ENCODE results near the gene PPP4R4. TPM values are rescaled to one million over a fixed set of nuclear protein-coding genes. Genes with fewer than 3 reads are reported as not detected.

The PPP4R4 gene
- polyA plus RNA-seq, 1 donor from 2014 or later = 4.8 TPM

- Histone ChIP-seq H3K79me2 (replicated peaks; ENCODE audit: insufficient read depth, low read length) (no peaks in the 10 kb centered on the region), H4K20me1 (ENCODE audit: insufficient read depth) (no peaks in the 10 kb centered on the region), H3F3A (ENCODE audit: insufficient read depth, low read length, poor library complexity, severe bottlenecking) (no peaks in the 10 kb centered on the region)
These were observed 38.6 kb upstream of the PPP4R4 start for GRCh38 chr14:94135476-94135875.

GRCh38 chr14:94136575-94137331 lies 37.4 kb upstream of the PPP4R4 start:
- no peak overlapping the region for H3K9ac ChIP-seq (ENCODE audit: low read length)
- H3K9me3 ChIP-seq (ENCODE audit: low read length) = no peaks in the 10 kb centered on the region
- H3K4me2 ChIP-seq (ENCODE audit: low read length) = no peak overlapping the region
- TF ChIP-seq, protein P1, sequence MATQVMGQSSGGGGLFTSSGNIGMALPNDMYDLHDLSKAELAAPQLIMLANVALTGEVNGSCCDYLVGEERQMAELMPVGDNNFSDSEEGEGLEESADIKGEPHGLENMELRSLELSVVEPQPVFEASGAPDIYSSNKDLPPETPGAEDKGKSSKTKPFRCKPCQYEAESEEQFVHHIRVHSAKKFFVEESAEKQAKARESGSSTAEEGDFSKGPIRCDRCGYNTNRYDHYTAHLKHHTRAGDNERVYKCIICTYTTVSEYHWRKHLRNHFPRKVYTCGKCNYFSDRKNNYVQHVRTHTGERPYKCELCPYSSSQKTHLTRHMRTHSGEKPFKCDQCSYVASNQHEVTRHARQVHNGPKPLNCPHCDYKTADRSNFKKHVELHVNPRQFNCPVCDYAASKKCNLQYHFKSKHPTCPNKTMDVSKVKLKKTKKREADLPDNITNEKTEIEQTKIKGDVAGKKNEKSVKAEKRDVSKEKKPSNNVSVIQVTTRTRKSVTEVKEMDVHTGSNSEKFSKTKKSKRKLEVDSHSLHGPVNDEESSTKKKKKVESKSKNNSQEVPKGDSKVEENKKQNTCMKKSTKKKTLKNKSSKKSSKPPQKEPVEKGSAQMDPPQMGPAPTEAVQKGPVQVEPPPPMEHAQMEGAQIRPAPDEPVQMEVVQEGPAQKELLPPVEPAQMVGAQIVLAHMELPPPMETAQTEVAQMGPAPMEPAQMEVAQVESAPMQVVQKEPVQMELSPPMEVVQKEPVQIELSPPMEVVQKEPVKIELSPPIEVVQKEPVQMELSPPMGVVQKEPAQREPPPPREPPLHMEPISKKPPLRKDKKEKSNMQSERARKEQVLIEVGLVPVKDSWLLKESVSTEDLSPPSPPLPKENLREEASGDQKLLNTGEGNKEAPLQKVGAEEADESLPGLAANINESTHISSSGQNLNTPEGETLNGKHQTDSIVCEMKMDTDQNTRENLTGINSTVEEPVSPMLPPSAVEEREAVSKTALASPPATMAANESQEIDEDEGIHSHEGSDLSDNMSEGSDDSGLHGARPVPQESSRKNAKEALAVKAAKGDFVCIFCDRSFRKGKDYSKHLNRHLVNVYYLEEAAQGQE (IDR thresholded peaks at IDR 0.05; ENCODE audit: borderline replicate concordance) = no peak
- TF ChIP-seq RAD21 (conservative IDR thresholded peaks at IDR 0.05) (peak; percentile 72), EP300 (conservative IDR thresholded peaks at IDR 0.05; ENCODE audit: poor library complexity, severe bottlenecking) (no peak), SMC3 (conservative IDR thresholded peaks at IDR 0.05; ENCODE audit: poor library complexity) (peak; percentile 79), EZH2 (IDR thresholded peaks at IDR 0.05; ENCODE audit: borderline replicate concordance, insufficient read depth, low read length, poor library complexity, severe bottlenecking) (no peak)
- TF ChIP-seq, protein P2, sequence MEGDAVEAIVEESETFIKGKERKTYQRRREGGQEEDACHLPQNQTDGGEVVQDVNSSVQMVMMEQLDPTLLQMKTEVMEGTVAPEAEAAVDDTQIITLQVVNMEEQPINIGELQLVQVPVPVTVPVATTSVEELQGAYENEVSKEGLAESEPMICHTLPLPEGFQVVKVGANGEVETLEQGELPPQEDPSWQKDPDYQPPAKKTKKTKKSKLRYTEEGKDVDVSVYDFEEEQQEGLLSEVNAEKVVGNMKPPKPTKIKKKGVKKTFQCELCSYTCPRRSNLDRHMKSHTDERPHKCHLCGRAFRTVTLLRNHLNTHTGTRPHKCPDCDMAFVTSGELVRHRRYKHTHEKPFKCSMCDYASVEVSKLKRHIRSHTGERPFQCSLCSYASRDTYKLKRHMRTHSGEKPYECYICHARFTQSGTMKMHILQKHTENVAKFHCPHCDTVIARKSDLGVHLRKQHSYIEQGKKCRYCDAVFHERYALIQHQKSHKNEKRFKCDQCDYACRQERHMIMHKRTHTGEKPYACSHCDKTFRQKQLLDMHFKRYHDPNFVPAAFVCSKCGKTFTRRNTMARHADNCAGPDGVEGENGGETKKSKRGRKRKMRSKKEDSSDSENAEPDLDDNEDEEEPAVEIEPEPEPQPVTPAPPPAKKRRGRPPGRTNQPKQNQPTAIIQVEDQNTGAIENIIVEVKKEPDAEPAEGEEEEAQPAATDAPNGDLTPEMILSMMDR (IDR thresholded peaks at IDR 0.05; ENCODE audit: poor library complexity, severe bottlenecking) = peak; percentile 81
- H3K9me2 ChIP-seq (ENCODE audit: insufficient read depth, low read length) = no peaks in the 10 kb centered on the region
- no peaks in the 10 kb centered on the region for H3F3A ChIP-seq (ENCODE audit: insufficient read depth, low read length, poor library complexity, severe bottlenecking)
- H3K79me2 ChIP-seq (replicated peaks; ENCODE audit: insufficient read depth, low read length) = no peaks in the 10 kb centered on the region
- H4K20me1 ChIP-seq (ENCODE audit: insufficient read depth) = no peaks in the 10 kb centered on the region
- H2AFZ ChIP-seq (ENCODE audit: low read depth, low read length) = no peak overlapping the region
- no peaks in the 10 kb centered on the region for H3K27me3 ChIP-seq (ENCODE audit: insufficient read depth, low read depth, low read length)
- no peak overlapping the region for H3K27ac ChIP-seq (ENCODE audit: low read length)
- H3K4me3 ChIP-seq (ENCODE audit: low read length) = no peak overlapping the region
- no peaks in the 10 kb centered on the region for H3K36me3 ChIP-seq (ENCODE audit: insufficient read depth, low read length)

More at GRCh38 chr14:94135476-94135875, 38.6 kb upstream of the PPP4R4 start:
- H3K9me2 ChIP-seq (ENCODE audit: insufficient read depth, low read length) = no peaks in the 10 kb centered on the region
- H3K9ac ChIP-seq (ENCODE audit: low read length) = no peak overlapping the region
- H3K4me2 ChIP-seq (ENCODE audit: low read length) = no peak overlapping the region
- H3K27me3 ChIP-seq (ENCODE audit: insufficient read depth, low read depth, low read length) = no peaks in the 10 kb centered on the region
- H3K36me3 ChIP-seq (ENCODE audit: insufficient read depth, low read length) = no peaks in the 10 kb centered on the region
- no peak overlapping the region for H2AFZ ChIP-seq (ENCODE audit: low read depth, low read length)
- TF ChIP-seq, protein P2 (IDR thresholded peaks at IDR 0.05; ENCODE audit: poor library complexity, severe bottlenecking) = no peak
- TF ChIP-seq EZH2 (IDR thresholded peaks at IDR 0.05; ENCODE audit: borderline replicate concordance, insufficient read depth, low read length, poor library complexity, severe bottlenecking) = no peak
- TF ChIP-seq SMC3 (conservative IDR thresholded peaks at IDR 0.05; ENCODE audit: poor library complexity) = no peak
- TF ChIP-seq, protein P1 (IDR thresholded peaks at IDR 0.05; ENCODE audit: borderline replicate concordance) = no peak
- TF ChIP-seq TAF1 (IDR thresholded peaks at IDR 0.05; ENCODE audit: low read depth) = no peak
- TF ChIP-seq MXI1 (conservative IDR thresholded peaks at IDR 0.05; ENCODE audit: poor library complexity, severe bottlenecking) = no peak
- no peak for TF ChIP-seq EP300 (conservative IDR thresholded peaks at IDR 0.05; ENCODE audit: poor library complexity, severe bottlenecking)
- no peak for TF ChIP-seq POLR2AphosphoS5 (IDR thresholded peaks at IDR 0.05)
- TF ChIP-seq RAD21 (conservative IDR thresholded peaks at IDR 0.05) = no peak
- H3K9me3 ChIP-seq (ENCODE audit: low read length) = no peaks in the 10 kb centered on the region
- H3K4me3 ChIP-seq (ENCODE audit: low read length) = no peak overlapping the region
- no peak overlapping the region for H3K27ac ChIP-seq (ENCODE audit: low read length)
